ENCODE results near the gene MAPKBP1. TPM values are rescaled to one million over a fixed set of nuclear protein-coding genes. Genes with fewer than 3 reads are reported as not detected.

MAPKBP1 gene
- total RNA-seq, 1 experiment from 2014 or later, result 13.7 TPM

GRCh38 chr15:41849204-41849603, 74.9 kb downstream of the MAPKBP1 start:
- peaks cover 3 to 25% (median 21%) of the 10 kb centered on the region in 3 experiments; a peak in 6 of 7 replicates for H3K36me3 Mint-ChIP-seq (ENCODE audit: insufficient read depth in 1 of 3, low read depth in 3 of 3)
- H3K79me1 ChIP-seq (ENCODE audit: insufficient read depth, low read depth, low read length, poor library complexity, severe bottlenecking), result no peaks in the 10 kb centered on the region
- H3K14ac ChIP-seq (ENCODE audit: insufficient read depth, low read length), result no peak overlapping the region; the same call in 1 of the 2 replicates
- peak overlapping the region; percentile 61 to 92 (median 73); a peak in 3 of 7 replicates for H3K27ac Mint-ChIP-seq
- no peak overlapping the region for H3T11ph ChIP-seq (ENCODE audit: low read length)
- no peak overlapping the region for H3K4ac ChIP-seq (ENCODE audit: low read depth, low read length)
- H3K27ac ChIP-seq (ENCODE audit: insufficient read length, low read depth, low read length), result no peak overlapping the region
- H3K18ac ChIP-seq (ENCODE audit: insufficient read length, low read depth, low read length), result no peak overlapping the region
- H4K8ac ChIP-seq (replicated peaks; ENCODE audit: insufficient read length, low read depth, low read length), result no peak overlapping the region
- no peak overlapping the region for H3K23ac ChIP-seq (ENCODE audit: insufficient read length, low read depth, low read length)
- H3K9ac ChIP-seq (ENCODE audit: extremely low read depth, insufficient read length, low read length), result no peak overlapping the region
- no peaks in the 10 kb centered on the region for H4K20me1 ChIP-seq (ENCODE audit: control insufficient read depth, insufficient read depth, insufficient read length)
- no peak overlapping the region for H4K91ac ChIP-seq (ENCODE audit: insufficient read length, low read depth, low read length)
- H3K27me3 ChIP-seq (ENCODE audit: insufficient read depth, low read length), result no peaks in the 10 kb centered on the region
- no CpG with 5 or more reads among the region's 6 CpGs for WGBS (ENCODE audit: extremely low coverage, insufficient read length, low lambda C conversion rate)
- H3K23me2 ChIP-seq (ENCODE audit: insufficient read length, low read depth, low read length, poor library complexity, severe bottlenecking), result peaks cover 3% of the 10 kb centered on the region
- H2AK5ac ChIP-seq (ENCODE audit: insufficient read length, low read length), result no peak overlapping the region
- H3K4me2 ChIP-seq (ENCODE audit: insufficient read depth, insufficient read length, low read length), result no peak overlapping the region
- no peak overlapping the region for H2AFZ ChIP-seq (ENCODE audit: low read length)
- no peaks in the 10 kb centered on the region for H3K9me3 ChIP-seq (ENCODE audit: control insufficient read depth, low read depth, low read length)
- peaks cover 3% of the 10 kb centered on the region for H3K27me3 Mint-ChIP-seq (ENCODE audit: low read depth)
- H2BK12ac ChIP-seq (ENCODE audit: insufficient read length, low read depth, low read length), result no peak overlapping the region
- no peaks in the 10 kb centered on the region for H3K9me3 Mint-ChIP-seq
- H2BK5ac ChIP-seq (ENCODE audit: insufficient read length, low read length), result no peak overlapping the region
- H4K5ac ChIP-seq (ENCODE audit: insufficient read length, low read depth, low read length), result no peak overlapping the region
- H2BK15ac ChIP-seq (ENCODE audit: low read depth, low read length), result no peak overlapping the region
- no peak overlapping the region for H2BK120ac ChIP-seq (ENCODE audit: low read depth, low read length, poor library complexity, severe bottlenecking)
- no peaks in the 10 kb centered on the region for H3K4me1 ChIP-seq (ENCODE audit: insufficient read depth, low read length)
- TF ChIP-seq CTCF (conservative IDR thresholded peaks at IDR 0.05), result no peak
- no peak overlapping the region for H3K56ac ChIP-seq (ENCODE audit: insufficient read length, low read depth, low read length)
- H3K4me1 Mint-ChIP-seq, result 0 out of 4 replicates have a peak, but pooled peaks cover 0 to 5% of the 10 kb centered on the region in 2 experiments
- no peaks in the 10 kb centered on the region for H3K79me2 ChIP-seq (ENCODE audit: insufficient read depth, low read length)
- H3K4me3 Mint-ChIP-seq, result no peak overlapping the region; a peak in 1 of 5 replicates
- no peak for DNase-seq
- no peak overlapping the region for H2BK20ac ChIP-seq (ENCODE audit: low read depth, low read length, poor library complexity, severe bottlenecking)
